Measurements from ENCODE around the gene SGSM2.

Gene SGSM2

GRCh38 chr17:2362881-2363280, 25.6 kb downstream of the SGSM2 start:
- Histone ChIP-seq H3K36me3 (ENCODE audit: control insufficient read depth, insufficient read depth, low read length) (no peaks in the 10 kb centered on the region), H3K4me1 (ENCODE audit: control insufficient read depth, low read depth, low read length) (no peaks in the 10 kb centered on the region), H3K27ac (ENCODE audit: low read depth, low read length) (no peak overlapping the region), H2BK15ac (replicated peaks; ENCODE audit: low read depth) (no peak overlapping the region), H3K4me2 (ENCODE audit: low read length) (no peak overlapping the region), H4K5ac (ENCODE audit: low read length) (no peak overlapping the region), H4K8ac (ENCODE audit: low read depth, low read length) (no peak overlapping the region), H2AK5ac (ENCODE audit: low read length) (no peak overlapping the region), H3K18ac (ENCODE audit: low read length) (no peak overlapping the region), H3K4ac (ENCODE audit: low read depth, low read length) (no peak overlapping the region), H3K79me1 (ENCODE audit: low read length) (no peaks in the 10 kb centered on the region), H2BK120ac (ENCODE audit: low read depth, low read length) (no peak overlapping the region), H3K27me3 (ENCODE audit: insufficient read depth, low read length, poor library complexity) (no peaks in the 10 kb centered on the region), H3K23ac (ENCODE audit: low read length) (no peak overlapping the region), H3K9ac (ENCODE audit: low read length) (no peak overlapping the region), H2BK5ac (ENCODE audit: low read length) (no peak overlapping the region), H3K4me3 (ENCODE audit: low read length) (no peak overlapping the region), H3K56ac (ENCODE audit: low read length) (no peak overlapping the region), H3K79me2 (ENCODE audit: control insufficient read depth, insufficient read depth, low read length) (no peaks in the 10 kb centered on the region)
- no CpG with 5 or more reads among the region's 14 CpGs for WGBS (ENCODE audit: extremely low coverage, insufficient coverage, low lambda C conversion rate)
- no peak for DNase-seq

GRCh38 chr17:2363318-2363717, 26.0 kb downstream of the SGSM2 start:
- H4K5ac ChIP-seq (ENCODE audit: low read length): no peak overlapping the region
- no peak for DNase-seq
- H3K27ac ChIP-seq (ENCODE audit: low read depth, low read length): no peak overlapping the region
- no peak overlapping the region for H2BK15ac ChIP-seq (replicated peaks; ENCODE audit: low read depth)
- no CpG with 5 or more reads among the region's 21 CpGs for WGBS (ENCODE audit: extremely low coverage, insufficient coverage, low lambda C conversion rate)
- H3K18ac ChIP-seq (ENCODE audit: low read length): no peak overlapping the region
- H4K8ac ChIP-seq (ENCODE audit: low read depth, low read length): no peak overlapping the region
- H3K9ac ChIP-seq (ENCODE audit: low read length): no peak overlapping the region
- no peaks in the 10 kb centered on the region for H3K79me1 ChIP-seq (ENCODE audit: low read length)
- H3K23ac ChIP-seq (ENCODE audit: low read length): no peak overlapping the region
- no peaks in the 10 kb centered on the region for H3K79me2 ChIP-seq (ENCODE audit: control insufficient read depth, insufficient read depth, low read length)
- no peaks in the 10 kb centered on the region for H3K27me3 ChIP-seq (ENCODE audit: insufficient read depth, low read length, poor library complexity)
- no peaks in the 10 kb centered on the region for H3K4me1 ChIP-seq (ENCODE audit: control insufficient read depth, low read depth, low read length)
- H2BK120ac ChIP-seq (ENCODE audit: low read depth, low read length): no peak overlapping the region
- no peaks in the 10 kb centered on the region for H3K36me3 ChIP-seq (ENCODE audit: control insufficient read depth, insufficient read depth, low read length)
- H3K4me2 ChIP-seq (ENCODE audit: low read length): no peak overlapping the region
- H3K4me3 ChIP-seq (ENCODE audit: low read length): no peak overlapping the region
- no peak overlapping the region for H3K56ac ChIP-seq (ENCODE audit: low read length)
- H2BK5ac ChIP-seq (ENCODE audit: low read length): no peak overlapping the region
- H3K4ac ChIP-seq (ENCODE audit: low read depth, low read length): no peak overlapping the region
- H2AK5ac ChIP-seq (ENCODE audit: low read length): no peak overlapping the region

GRCh38 chr17:2363851-2364762, 26.8 kb downstream of the SGSM2 start:
- Histone ChIP-seq H4K8ac (ENCODE audit: low read depth, low read length) (no peak overlapping the region), H2BK5ac (ENCODE audit: low read length) (no peak overlapping the region), H3K27me3 (ENCODE audit: insufficient read depth, low read length, poor library complexity) (no peaks in the 10 kb centered on the region), H3K79me1 (ENCODE audit: low read length) (no peaks in the 10 kb centered on the region), H2AK5ac (ENCODE audit: low read length) (no peak overlapping the region), H3K23ac (ENCODE audit: low read length) (no peak overlapping the region), H3K27ac (ENCODE audit: low read depth, low read length) (no peak overlapping the region), H3K56ac (ENCODE audit: low read length) (no peak overlapping the region), H3K4me1 (ENCODE audit: control insufficient read depth, low read depth, low read length) (no peaks in the 10 kb centered on the region), H3K9ac (ENCODE audit: low read length) (no peak overlapping the region), H3K18ac (ENCODE audit: low read length) (no peak overlapping the region), H4K5ac (ENCODE audit: low read length) (no peak overlapping the region), H2BK120ac (ENCODE audit: low read depth, low read length) (no peak overlapping the region), H2BK15ac (replicated peaks; ENCODE audit: low read depth) (no peak overlapping the region), H3K79me2 (ENCODE audit: control insufficient read depth, insufficient read depth, low read length) (no peaks in the 10 kb centered on the region), H3K4me3 (ENCODE audit: low read length) (no peak overlapping the region), H3K36me3 (ENCODE audit: control insufficient read depth, insufficient read depth, low read length) (no peaks in the 10 kb centered on the region), H3K4me2 (ENCODE audit: low read length) (no peak overlapping the region), H3K4ac (ENCODE audit: low read depth, low read length) (no peak overlapping the region)
- no CpG with 5 or more reads among the region's 26 CpGs for WGBS (ENCODE audit: extremely low coverage, insufficient coverage, low lambda C conversion rate)
- no peak for DNase-seq

- Histone ChIP-seq H4K8ac (ENCODE audit: low read depth, low read length) (no peak overlapping the region), H3K9ac (ENCODE audit: low read length) (no peak overlapping the region), H2BK5ac (ENCODE audit: low read length) (no peak overlapping the region), H3K4me3 (ENCODE audit: low read length) (no peak overlapping the region), H2BK120ac (ENCODE audit: low read depth, low read length) (no peak overlapping the region), H3K79me2 (ENCODE audit: control insufficient read depth, insufficient read depth, low read length) (no peaks in the 10 kb centered on the region), H3K4me1 (ENCODE audit: control insufficient read depth, low read depth, low read length) (no peaks in the 10 kb centered on the region), H3K23ac (ENCODE audit: low read length) (no peak overlapping the region), H3K27ac (ENCODE audit: low read depth, low read length) (no peak overlapping the region), H3K79me1 (ENCODE audit: low read length) (no peaks in the 10 kb centered on the region), H3K4me2 (ENCODE audit: low read length) (no peak overlapping the region), H3K18ac (ENCODE audit: low read length) (no peak overlapping the region), H3K56ac (ENCODE audit: low read length) (no peak overlapping the region), H3K4ac (ENCODE audit: low read depth, low read length) (no peak overlapping the region), H3K36me3 (ENCODE audit: control insufficient read depth, insufficient read depth, low read length) (no peaks in the 10 kb centered on the region), H3K27me3 (ENCODE audit: insufficient read depth, low read length, poor library complexity) (no peaks in the 10 kb centered on the region), H4K5ac (ENCODE audit: low read length) (no peak overlapping the region), H2AK5ac (ENCODE audit: low read length) (no peak overlapping the region), H2BK15ac (replicated peaks; ENCODE audit: low read depth) (no peak overlapping the region)
- no peak for DNase-seq
- no CpG with 5 or more reads among the region's 12 CpGs for WGBS (ENCODE audit: extremely low coverage, insufficient coverage, low lambda C conversion rate)
Observed at GRCh38 chr17:2364763-2365116, 27.4 kb downstream of the SGSM2 start.

GRCh38 chr17:2365132-2365531, 27.8 kb downstream of the SGSM2 start:
- Histone ChIP-seq H3K79me1 (ENCODE audit: low read length) (no peaks in the 10 kb centered on the region), H3K27me3 (ENCODE audit: insufficient read depth, low read length, poor library complexity) (no peaks in the 10 kb centered on the region), H3K23ac (ENCODE audit: low read length) (no peak overlapping the region), H3K4me3 (ENCODE audit: low read length) (no peak overlapping the region), H3K9ac (ENCODE audit: low read length) (no peak overlapping the region), H4K8ac (ENCODE audit: low read depth, low read length) (no peak overlapping the region), H3K18ac (ENCODE audit: low read length) (no peak overlapping the region), H3K27ac (ENCODE audit: low read depth, low read length) (no peak overlapping the region), H3K4me2 (ENCODE audit: low read length) (no peak overlapping the region), H4K5ac (ENCODE audit: low read length) (no peak overlapping the region), H2BK120ac (ENCODE audit: low read depth, low read length) (no peak overlapping the region), H3K56ac (ENCODE audit: low read length) (no peak overlapping the region), H3K4ac (ENCODE audit: low read depth, low read length) (no peak overlapping the region), H2BK5ac (ENCODE audit: low read length) (no peak overlapping the region), H3K4me1 (ENCODE audit: control insufficient read depth, low read depth, low read length) (no peaks in the 10 kb centered on the region), H2AK5ac (ENCODE audit: low read length) (no peak overlapping the region), H3K79me2 (ENCODE audit: control insufficient read depth, insufficient read depth, low read length) (no peaks in the 10 kb centered on the region), H3K36me3 (ENCODE audit: control insufficient read depth, insufficient read depth, low read length) (no peaks in the 10 kb centered on the region), H2BK15ac (replicated peaks; ENCODE audit: low read depth) (no peak overlapping the region)
- WGBS (ENCODE audit: extremely low coverage, insufficient coverage, low lambda C conversion rate): no CpG with 5 or more reads among the region's 20 CpGs
- no peak for DNase-seq
